K562 (cell line): Measurements from ENCODE around the gene GPR142. TPM values are rescaled to one million over a fixed set of nuclear protein-coding genes. Genes with fewer than 3 reads are reported as not detected.
A peak's percentile ranks its signal among the peaks of the same experiment; 100 is the strongest.

Experiments
- ARID2 ChIP-seq: fragments of 450-650 bp; IDR thresholded peaks from 2 replicates; pipeline ENCODE4 v1.6.1; 2017; ENCODE audit warnings: antibody characterized with exemption, mild to moderate bottlenecking
- KAT7 ChIP-seq: sonication (generic); formaldehyde crosslinking; IDR thresholded peaks from 2 replicates; pipeline ENCODE4 v1.8.0; 2022; ENCODE audit warnings: missing genetic modification reagents, mild to moderate bottlenecking, borderline replicate concordance
- RBM25 ChIP-seq: fragments of 200-400 bp; formaldehyde crosslinking; IDR thresholded peaks from 2 replicates; pipeline ENCODE4 v1.6.1; 2018; ENCODE audit warnings: low read length, low read depth, moderate library complexity; ENCODE audit not compliant: severe bottlenecking
- TAF1 ChIP-seq: IDR thresholded peaks from 2 replicates; pipeline ENCODE4 v1.6.1; 2011; ENCODE audit warnings: mild to moderate bottlenecking, low read length, moderate library complexity; ENCODE audit not compliant: insufficient read depth, control insufficient read depth, severe bottlenecking; ENCODE audit errors: extremely low read depth
- polyA plus RNA-seq, 8 experiments: library from polyadenylated mRNA; depleted of rRNA in 4 of 8; stranded (reverse) in 5 of 8; unstranded in 3 of 8; fragments of >200 nt; fragmentation: Nextera tagmentation in 2 of 8; fragmentation: Illumina TruSeq in 1 of 8; extraction: Ambion mirVana in 2 of 8; extraction: Trizol in 1 of 8; gene quantifications; 2 replicates each; pipeline versions ENCODE4 v1.2.1 to v1.2.3, GENCODE V29; 2011 to 2014; ENCODE audit warnings: inconsistent platforms in 1 of 8, missing spikeins in 1 of 8
- total RNA-seq, 7 experiments: library from RNA; depleted of rRNA in 6 of 7; stranded (reverse); fragments of >200 nt in 6 of 7; fragmentation: Illumina TruSeq in 2 of 7; extraction: Trizol in 2 of 7; gene quantifications; 2 replicates each; pipeline versions ENCODE4 v1.2.1 to v1.2.3, GENCODE V29; 2011 to 2021; ENCODE audit warnings: low replicate concordance in 1 of 7
- TF ChIP-seq, protein P1 (sequence below): fragments of 450-650 bp; conservative IDR thresholded peaks from 2 replicates; pipeline ENCODE4 v1.6.1; 2016; ENCODE audit warnings: missing genetic modification characterization, low read depth, mild to moderate bottlenecking, control low read depth, missing compliant biosample characterization
- TF ChIP-seq, protein P2 (sequence below): sonication (generic); formaldehyde crosslinking; IDR thresholded peaks from 2 replicates; pipeline ENCODE4 v1.8.0; 2022; ENCODE audit warnings: mild to moderate bottlenecking, missing genetic modification reagents
- TF ChIP-seq, protein P3 (sequence below): fragments of 450-650 bp; IDR thresholded peaks from 2 replicates; pipeline ENCODE4 v1.6.1; 2016; ENCODE audit warnings: missing biosample characterization, missing genetic modification characterization

Gene GPR142
- total and polyA plus RNA-seq, 9 of the 15 experiments (the other 6 are each of a cell fraction or from before 2014, with no cell fraction given): not detected

DNA sequence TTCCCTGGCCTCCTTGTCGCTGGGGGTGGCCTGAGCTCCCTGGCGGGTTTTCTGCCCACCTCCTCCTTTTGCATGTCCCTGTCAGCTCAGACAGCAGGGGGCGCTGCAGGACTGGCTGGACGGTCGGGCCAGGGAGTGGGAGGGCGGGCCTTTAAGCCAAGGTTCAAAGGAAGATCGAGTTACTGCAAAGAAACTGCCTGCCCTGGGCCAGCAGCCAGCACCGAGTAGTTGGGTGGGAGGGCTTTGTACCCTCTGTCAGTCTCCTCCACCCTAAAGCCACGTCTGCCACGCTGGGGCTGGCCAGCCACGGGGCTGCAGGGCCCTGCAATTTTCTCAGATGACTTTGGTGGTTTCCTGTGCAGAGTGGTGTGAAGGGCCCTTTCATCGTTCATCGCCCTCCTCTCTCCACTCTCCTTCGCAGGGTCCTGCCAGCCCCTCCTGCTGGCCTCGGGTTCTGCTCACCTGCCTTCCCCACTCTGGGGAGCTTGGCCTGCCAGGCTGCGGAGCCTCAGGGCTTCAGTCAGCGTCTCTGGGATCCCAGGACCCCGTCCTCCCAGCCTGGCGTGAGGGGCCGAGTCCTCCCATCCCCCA, 12.3 kb downstream of the GPR142 start (continued):
- TF ChIP-seq KAT7 (CRISPR knock-in tag): no peak
- TF ChIP-seq, protein P1, sequence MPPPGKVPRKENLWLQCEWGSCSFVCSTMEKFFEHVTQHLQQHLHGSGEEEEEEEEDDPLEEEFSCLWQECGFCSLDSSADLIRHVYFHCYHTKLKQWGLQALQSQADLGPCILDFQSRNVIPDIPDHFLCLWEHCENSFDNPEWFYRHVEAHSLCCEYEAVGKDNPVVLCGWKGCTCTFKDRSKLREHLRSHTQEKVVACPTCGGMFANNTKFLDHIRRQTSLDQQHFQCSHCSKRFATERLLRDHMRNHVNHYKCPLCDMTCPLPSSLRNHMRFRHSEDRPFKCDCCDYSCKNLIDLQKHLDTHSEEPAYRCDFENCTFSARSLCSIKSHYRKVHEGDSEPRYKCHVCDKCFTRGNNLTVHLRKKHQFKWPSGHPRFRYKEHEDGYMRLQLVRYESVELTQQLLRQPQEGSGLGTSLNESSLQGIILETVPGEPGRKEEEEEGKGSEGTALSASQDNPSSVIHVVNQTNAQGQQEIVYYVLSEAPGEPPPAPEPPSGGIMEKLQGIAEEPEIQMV: no peak
- TF ChIP-seq, protein P2, sequence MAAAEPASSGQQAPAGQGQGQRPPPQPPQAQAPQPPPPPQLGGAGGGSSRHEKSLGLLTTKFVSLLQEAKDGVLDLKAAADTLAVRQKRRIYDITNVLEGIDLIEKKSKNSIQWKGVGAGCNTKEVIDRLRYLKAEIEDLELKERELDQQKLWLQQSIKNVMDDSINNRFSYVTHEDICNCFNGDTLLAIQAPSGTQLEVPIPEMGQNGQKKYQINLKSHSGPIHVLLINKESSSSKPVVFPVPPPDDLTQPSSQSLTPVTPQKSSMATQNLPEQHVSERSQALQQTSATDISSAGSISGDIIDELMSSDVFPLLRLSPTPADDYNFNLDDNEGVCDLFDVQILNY (CRISPR knock-in tag): no peak
- TF ChIP-seq RBM25: no peak
- TF ChIP-seq, protein P3, sequence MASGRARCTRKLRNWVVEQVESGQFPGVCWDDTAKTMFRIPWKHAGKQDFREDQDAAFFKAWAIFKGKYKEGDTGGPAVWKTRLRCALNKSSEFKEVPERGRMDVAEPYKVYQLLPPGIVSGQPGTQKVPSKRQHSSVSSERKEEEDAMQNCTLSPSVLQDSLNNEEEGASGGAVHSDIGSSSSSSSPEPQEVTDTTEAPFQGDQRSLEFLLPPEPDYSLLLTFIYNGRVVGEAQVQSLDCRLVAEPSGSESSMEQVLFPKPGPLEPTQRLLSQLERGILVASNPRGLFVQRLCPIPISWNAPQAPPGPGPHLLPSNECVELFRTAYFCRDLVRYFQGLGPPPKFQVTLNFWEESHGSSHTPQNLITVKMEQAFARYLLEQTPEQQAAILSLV: no peak
- TF ChIP-seq ARID2: peak; percentile 70; the same call in 1 of the 2 replicates
- TF ChIP-seq TAF1: no peak
